IPS-11a (cell line): Measurements from ENCODE around the gene PRDM16.
A peak's percentile ranks its signal among the peaks of the same experiment; 100 is the strongest.

ENCODE experiments used
- H3K4me3 ChIP-seq: one replicate; pipeline ENCODE4 v1.5.1; 2013; ENCODE audit warnings: low read depth, low read length, control low read depth

PRDM16 gene

DNA sequence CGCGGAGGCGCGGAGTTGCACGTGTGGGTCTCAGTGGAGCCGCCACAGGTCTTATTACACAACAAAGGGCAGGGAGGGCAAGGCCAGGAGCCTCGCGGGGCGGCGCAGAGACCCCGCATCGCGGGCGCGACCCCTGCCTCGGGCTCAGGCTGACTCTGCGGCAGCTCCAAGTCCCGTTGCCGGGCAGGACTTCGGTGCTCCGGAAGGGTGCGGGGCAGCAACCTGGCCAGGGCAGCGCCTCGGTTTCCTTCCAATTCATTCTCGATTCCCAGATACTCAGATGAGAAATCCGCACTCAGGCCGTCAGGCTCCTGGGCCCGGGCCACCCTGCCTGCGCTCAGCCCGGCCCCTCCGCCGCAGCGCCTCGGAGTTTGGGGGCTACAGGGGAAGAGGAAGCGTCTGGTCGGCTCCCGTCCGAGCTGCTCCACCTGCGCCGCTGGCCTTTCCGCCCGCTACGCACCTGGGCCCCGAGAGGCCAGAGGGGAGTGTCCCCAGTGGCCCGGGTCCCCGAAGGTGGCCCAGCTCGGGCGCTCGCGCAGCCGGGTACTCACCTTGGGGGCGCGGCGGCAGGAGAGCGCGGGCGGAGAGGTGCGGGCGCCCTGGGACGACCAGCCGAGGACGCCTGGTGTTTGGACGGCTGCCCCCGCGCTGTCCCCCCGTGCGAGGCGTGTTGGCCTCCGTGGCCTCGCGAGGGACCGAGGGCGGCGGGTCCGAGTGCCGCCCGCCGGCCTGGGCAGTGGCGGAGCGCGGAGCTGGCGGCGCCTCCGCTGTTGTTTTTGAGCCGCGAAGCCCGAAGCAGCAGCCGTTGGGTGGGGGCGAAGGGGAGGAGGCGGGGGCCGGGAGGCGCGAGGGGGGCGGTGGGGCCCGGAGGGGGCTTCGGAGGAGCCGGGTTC lies 1.1 kb upstream of the PRDM16 start:
- H3K4me3 ChIP-seq: no peak overlapping the region

DNA sequence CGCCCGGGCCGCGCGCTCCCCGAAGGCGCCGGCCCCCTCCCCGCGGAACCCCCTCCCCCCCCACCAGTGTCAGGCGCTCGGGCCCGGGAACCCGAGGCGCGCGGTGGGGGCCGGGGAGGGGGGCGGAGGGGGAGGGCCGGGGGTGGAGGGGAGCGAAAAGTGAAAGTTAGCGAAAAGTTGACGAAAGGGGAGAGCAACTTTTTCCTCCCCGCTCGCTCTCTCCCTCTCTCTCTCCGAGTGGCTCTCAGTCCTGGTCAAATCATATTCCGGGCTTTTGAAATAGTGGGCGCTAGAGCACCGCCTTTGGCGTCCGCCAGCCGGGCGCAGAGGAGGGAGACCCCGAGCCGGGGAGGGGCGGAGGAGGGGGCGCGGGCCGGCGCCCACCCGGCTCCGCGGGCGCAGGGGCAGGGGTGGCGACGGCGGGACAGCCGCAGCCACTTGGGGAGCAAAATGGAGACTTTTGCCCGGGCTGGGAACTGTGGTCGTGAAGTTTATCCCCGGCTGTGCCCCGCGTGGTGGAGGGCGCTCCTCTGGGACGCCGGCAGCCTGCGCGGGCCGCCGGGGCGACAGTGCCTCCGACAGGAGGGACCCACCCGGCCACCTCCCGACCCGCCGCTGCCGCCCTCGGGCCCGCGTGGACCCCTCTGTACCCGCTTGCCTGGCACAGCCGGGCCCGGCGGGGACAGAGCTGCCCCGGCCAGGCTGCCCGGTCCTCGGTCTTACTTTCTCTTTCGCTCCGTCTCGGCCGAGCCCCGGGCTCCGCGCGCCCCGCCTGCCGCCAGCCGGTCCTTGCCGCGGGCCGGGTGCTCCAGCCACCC lies 697 bp downstream of the PRDM16 start:
- peak overlapping the region; percentile 17 for H3K4me3 ChIP-seq

DNA sequence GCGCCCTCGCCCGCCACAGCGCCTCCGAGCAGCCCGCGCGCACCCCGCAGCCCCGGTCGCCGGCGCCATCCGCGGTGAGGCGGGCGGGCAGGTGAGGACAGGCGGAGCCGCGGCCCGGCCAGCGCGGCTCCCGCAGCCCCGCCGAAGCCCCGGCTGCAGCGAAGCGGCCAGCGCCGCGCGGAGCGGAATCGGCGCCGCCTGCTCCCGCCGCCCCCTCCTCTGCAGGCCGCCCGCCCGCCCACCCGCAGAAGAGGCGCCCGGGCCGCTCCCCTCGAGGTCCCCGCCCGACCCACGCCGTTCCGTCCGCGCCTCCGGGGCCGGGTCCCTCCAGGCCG lies 1.3 kb downstream of the PRDM16 start:
- H3K4me3 ChIP-seq: no peak overlapping the region

DNA sequence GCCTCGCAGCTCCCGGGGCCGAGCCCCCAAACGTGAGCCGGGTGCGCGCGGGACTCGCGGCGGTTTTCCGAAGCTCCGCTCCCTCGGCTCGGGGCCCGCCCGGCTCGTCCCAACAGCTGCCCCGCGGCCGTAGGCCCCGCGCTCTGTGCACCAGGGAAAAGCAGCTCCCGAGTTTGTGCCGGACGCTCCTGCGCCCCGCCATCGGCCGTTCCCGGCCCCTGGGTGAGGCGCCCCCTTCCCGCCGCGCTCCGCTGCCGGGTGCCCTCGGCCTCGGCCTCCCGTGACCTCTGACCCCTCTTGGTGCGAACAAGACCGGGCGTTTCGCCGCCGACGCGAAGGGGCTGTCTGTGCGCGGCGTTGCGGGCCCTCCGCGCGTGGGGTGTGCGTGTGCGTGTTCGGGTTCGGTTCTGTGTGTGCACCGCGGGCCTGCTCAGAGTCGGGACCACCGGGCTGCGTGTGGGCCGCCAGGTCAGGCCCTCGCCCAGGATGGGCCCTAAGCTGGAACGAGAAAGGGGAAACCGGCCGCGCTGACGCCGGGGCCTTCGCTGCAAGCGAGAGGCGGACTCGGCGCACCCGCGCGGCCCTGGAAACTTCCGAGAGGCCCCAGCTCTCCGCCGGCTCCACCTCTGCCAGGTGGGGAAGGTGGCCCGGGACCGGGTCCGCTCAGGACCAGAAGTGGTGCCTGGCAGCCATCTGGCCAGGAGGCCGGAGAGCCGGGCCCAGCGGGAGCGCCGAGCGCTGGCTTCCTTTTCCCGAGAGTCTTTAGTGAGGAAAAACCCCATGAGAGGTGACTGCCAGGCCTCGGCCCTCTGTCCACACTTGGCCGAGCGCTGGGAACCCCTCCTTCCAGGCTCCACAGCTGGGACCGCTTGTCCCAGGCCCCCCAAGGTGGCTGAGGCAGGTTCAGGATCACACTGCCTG lies 1.9 kb downstream of the PRDM16 start:
- H3K4me3 ChIP-seq: no peak overlapping the region

DNA sequence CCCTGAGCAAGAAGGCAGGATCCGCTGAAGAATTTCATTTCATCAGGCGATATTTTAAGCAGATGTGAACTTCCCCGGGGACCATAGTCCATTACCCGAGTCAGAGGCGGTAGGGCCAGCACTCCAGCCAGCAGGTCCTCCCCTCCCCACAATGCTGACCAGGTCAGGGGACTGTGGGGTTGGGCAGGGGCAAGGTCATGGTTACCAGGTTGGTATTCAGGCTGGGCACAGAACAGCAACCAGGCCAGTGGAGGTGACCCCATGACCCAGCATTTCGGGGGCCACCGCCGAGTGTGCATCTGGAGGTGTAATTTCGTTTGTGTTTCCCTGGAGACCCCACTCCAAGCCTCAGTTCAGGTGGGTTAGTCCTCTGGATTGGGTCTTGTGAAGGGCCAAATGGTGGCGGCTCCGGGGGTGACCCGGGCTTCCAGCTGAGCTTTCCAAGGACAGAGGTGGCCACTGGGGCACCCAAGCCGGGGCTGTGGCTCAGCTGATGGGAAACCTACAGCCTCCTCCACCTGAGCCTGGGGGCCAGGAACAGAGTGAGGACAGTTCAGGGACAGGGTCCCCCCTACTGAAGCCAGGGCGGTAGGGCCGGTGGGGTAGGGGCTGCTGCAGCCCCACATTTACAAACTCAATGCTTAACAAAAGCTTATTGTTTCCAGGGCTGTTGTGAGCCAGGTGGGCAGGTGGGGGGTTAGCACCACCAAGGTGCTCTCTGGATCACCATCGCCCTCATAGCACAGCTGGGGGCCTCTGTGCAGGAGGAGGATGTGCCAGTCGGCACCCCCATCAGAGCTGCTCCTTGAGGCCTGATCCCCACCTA lies 2.8 kb downstream of the PRDM16 start:
- H3K4me3 ChIP-seq: no peak overlapping the region

DNA sequence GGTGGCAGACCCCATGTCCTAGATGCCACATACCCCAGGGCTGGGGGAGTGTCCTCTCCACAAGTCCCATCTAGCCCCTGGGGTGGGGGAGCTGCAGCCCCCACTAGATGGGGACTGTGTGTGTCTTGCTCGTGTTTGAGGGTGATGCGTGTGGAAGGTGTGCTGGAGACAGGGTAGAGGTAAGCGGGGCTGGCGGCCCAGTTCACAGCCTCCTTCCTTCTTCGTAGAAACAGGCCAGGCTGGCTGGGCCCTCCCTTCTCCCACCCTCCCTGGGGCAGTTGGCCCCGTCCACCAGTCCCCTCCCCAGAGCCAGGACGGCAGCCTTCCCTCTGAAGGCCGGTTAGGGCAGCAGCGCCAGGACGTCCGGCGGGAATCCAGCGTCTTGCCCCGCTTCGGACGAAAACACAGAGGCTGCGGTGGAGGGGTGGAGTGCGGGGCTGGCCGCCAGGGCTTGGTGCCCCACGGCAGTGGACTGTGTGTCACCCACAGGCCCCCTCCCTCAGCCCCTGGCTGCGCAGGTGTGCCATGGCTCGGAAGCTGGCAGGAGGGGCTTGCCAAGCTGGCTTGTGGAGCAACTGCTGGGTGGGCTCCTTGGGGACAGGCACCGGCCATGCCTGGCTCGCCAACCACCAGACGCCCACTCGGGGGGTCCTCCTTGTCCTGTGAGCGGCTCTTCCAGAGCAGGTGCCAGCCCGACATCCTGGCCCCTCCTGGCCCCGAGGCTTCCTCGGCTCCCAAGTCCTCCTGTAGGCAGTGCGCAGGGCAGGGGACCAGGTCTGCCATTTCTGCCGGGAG lies 3.6 kb downstream of the PRDM16 start:
- no peak overlapping the region for H3K4me3 ChIP-seq

DNA sequence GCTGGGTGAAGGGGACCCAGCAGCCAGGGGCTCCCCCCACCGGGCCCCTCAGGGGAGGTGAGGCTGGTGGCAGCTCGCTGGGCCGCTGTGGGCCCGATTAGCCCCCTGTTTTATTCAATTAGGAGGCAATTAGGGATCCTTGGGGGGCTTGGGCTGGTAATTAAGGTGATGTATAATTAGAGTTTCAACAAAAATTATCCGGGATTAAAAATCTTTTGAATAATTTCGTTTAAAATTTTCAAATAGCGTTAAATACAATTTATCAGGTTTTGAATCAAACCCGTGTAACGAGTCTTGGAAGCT lies 4.1 kb downstream of the PRDM16 start:
- H3K4me3 ChIP-seq: no peak overlapping the region

DNA sequence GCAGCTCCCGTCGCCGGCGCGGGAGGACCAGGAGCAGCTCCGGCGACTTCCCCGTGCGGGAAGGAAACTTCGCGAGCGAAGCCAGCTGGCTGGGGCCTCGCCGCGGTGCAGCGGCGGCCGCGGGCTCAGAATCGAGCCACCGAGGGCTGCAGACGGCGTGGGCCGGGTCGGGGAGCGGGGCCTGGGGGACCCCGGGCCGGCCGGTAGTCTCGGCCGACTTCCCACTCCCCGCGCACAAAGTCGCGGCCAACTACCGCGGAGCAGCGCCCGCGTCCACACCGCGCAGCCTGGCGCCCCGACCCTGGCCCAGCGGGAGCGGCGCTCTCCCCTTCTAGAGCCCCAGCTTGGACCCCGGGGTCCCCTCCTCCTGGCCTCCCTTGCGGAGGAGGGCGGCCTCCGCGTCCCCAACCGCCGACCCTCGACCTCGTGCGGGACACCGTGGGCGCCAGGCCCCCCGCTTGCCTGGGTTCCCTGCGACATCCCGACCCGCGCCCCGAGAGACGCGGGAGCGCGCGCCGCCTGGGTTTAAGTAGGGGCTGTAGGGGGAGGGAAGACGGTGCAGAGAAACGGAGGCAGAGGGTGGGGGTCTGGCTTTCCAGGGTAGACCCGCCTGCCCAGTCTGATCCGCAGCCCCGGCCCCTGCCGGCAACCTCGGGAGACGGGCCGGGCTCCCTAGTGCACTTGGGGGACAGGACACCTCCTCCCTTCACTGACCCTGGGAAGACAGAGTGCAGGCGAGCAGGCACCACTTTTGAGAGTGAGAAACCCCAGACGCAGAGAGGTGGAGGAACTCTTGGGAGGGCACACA lies 4.7 kb downstream of the PRDM16 start:
- no peak overlapping the region for H3K4me3 ChIP-seq

DNA sequence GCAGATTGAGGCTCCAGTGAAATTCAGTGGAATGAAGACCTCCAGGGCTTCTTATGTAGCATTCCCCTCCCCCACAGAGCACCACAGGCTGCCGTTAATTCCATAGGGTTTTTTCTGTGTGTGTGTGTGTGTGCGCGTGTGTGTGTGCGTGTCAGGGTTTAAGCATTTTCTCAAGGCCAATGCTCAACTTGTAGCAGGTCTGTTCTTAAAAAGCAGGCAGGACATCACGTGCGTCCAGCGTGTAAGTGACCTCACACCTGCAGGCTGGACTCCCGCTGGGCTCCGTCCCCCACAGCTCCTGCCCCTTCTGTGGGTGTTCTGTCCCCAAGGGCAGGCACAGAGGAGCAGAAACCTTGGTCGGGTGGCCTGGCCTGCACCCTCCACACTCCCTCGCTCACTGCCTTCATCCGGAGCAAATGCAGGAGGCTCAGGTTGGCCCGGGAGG lies 5.3 kb downstream of the PRDM16 start:
- no peak overlapping the region for H3K4me3 ChIP-seq

DNA sequence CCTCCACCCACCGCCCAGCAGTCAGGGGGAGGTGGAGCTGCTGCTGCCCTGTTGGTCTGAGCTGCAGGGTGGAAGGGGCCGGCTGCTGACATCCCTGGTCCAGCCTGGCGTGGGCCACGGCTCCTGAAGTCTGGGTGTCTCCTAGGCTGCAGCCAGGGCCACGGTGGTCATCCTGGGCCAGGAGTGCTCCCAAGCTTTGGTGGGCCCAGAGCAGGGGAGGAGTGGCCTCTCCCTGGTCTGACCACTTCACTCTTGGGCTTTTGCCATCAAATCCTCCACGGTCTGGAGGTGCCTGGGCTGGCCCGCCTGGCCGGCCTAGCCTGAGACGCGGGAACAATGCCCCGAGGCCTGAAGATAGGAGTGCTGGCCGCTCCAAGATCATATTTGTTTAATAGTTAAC lies 5.8 kb downstream of the PRDM16 start:
- no peak overlapping the region for H3K4me3 ChIP-seq

DNA sequence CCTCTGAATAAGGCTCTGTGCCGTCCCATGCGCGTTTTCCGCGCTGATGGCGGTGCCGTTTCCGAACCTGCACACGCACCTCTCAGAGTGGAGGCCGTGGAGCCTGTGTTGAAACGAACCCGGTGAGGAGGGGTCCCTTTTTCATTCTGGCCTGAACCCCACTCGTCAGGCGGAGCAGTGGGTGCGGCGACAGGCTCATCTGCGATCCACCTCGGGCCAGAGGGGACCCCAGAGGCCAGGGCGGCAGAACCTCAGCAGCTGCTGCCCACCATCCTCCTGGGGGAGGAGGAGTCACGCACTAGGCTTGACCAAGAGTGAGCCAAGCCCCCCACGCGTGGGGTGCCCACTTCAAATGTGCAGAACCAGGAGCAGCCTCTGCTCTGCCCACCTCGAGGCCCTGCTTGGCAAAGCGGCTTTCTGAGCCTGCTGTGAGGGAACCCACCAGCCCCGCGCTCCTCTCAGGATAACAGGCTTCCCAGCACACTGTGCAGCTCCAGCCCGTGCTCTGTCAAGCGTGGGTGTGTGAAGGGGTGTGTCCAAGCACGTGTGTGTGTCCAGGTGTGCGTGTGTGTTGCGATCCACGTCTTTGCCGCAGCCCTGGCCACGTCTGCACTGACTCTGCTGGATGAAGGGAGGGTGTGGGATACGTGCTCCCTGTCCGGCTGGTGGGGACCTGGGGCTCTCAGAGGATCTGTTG lies 6.8 kb downstream of the PRDM16 start:
- no peak overlapping the region for H3K4me3 ChIP-seq

DNA sequence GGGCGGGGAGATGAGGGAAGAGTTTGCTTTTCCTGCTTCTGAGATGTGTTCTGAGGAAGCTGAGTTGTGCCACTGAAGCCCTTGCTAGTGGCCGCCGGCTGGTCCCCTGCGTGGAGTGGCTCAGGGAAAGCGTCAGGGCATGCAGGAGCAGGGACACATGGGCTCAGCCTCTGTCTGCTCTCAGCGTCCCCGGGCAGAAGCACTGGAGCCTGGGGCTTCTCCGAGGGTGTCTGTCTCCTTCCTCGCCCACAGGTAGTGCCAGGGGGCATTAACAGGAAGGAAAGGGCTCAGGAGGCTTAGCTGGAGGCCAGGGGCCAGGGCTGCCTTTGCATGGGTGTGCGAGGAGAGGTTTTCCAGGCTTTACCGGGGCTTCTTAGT lies 7.3 kb downstream of the PRDM16 start:
- H3K4me3 ChIP-seq: no peak overlapping the region

DNA sequence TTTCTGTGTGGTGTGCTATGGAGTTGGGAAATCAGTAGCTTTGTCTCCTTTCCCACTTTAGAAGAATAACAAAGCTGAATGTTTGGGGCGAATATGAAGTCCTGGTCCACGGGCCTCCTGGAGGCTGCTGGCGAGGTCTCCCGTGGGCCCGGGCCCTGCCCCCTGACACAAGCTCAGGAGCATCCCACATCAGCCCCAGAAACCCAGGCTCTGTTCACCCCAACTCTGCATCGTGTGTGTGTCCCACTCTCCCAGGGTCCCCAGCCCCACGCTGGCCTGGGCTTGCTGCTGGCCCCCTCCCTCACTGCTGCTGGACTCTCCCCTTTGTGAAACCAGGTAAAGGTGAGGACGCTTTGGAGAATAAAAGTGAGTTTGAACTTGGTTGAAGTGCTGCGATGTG lies 8.1 kb downstream of the PRDM16 start:
- no peak overlapping the region for H3K4me3 ChIP-seq

DNA sequence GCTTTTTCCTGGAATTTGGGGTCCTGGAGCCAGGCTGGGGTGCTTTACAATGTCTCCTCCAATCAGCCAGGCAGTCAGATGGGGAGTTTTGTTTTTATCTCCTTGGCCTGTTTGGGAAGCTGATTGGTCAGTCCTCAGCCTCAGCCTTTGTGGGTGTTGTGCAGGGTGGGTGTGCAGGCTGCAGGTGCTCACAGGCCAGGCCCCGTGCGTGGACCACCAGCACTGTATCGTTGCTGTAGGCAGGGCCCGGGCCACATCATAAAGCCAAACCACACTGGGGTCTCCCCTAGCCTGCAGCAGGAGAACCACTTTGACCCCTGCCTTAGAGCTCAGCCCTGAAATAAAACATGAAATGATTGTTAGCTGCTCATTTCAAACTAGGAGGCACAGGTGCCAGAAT lies 8.6 kb downstream of the PRDM16 start:
- no peak overlapping the region for H3K4me3 ChIP-seq

DNA sequence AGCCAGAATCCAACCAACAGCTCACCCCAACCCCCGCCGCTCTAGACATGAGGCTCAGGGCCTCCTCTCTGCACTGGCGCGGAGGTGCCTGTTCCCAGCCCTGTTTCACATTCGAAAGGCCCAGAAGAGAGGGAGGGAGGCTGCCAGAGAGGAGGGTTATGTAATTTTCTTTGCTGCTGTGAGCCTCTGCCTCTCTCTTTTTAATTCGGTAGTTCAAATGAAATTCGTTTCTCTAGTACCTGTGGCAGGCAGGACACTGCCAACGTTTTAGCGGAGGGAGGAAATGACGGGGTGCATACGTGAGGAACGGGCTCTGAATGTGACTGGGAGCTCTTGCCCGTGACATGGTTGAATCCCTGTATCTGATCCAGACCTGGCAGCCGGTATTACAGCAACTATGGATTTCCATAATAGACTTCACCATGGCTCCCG lies 9.4 kb downstream of the PRDM16 start:
- no peak overlapping the region for H3K4me3 ChIP-seq

DNA sequence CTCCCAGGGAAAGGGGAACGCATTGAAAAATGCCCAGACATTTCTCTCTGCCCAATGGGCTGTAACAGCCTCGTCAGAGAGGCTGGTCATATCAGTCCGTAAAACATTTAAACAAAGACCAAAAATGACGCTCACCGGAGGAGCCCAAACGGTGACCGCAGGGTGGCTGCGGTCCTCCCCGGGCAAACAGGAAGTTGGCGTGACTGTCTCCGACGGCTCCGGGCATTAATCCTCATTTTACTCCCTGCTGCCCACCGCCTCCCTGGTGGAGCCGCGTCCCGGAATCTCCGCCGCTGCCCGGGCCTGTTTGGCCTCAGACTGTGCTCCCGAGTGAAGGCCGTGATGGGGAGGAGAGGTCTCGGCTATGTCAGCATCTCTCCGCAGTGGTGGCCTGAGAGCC lies 9.9 kb downstream of the PRDM16 start:
- H3K4me3 ChIP-seq: no peak overlapping the region

DNA sequence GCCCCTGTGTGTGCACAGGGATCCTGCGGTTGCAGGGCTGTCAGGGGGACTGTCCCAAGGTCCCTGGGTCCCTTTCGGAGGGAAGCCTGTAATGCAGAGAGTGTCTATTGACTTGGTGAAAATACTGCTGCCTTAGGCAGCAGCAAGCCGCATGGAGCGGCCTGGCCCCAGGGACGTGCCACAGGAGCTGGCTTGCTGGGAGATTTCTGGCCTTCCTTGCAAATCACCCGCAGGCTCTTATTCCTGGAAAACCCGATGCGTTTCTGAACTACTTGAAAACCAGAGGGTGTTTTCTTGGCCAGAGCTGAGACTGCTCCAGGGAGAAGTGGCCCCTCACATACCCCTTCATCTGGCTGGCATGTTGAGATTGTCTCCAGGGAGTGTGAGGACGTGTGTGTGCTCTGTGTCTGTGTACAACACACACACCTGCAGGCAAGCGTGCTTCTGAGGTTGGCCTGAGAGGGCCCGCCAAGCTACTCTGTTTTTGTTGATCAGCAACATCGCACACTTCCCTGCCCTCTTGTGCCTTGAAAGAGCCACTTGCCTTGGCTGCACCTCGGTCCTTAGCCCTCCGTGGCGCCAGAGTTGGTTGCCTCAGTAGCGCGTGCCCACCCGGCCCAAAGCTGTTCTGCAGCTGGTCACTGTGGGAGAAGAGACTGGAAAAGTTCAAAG lies 10.5 kb downstream of the PRDM16 start:
- H3K4me3 ChIP-seq: no peak overlapping the region
